Right lung (tissue), 5 donors: ENCODE measurements around the gene OOSP2. TPM values are rescaled to one million over a fixed set of nuclear protein-coding genes. Genes with fewer than 3 reads are reported as not detected.

Source experiments
- DNase-seq, 2 donors: peaks; one replicate each; pipeline ENCODE4 v3.0.0-alpha.2; 2013
- polyA plus RNA-seq, 5 donors: library from polyadenylated mRNA; unstranded; fragments of 120-200 nt; gene quantifications; one replicate each; pipeline versions ENCODE4 v1.2.1 to v1.2.3, GENCODE V29; 2013; ENCODE audit warnings: inconsistent platforms in 1 of 5, low replicate concordance in 1 of 5; ENCODE audit not compliant: insufficient read length in 5 of 5, insufficient read depth in 1 of 5

The OOSP2 gene
- polyA plus RNA-seq, 5 donors, result not detected

- DNase-seq, result no peak
These were observed 38.5 kb downstream of the OOSP2 start for GRCh38 chr11:60078745-60079144.

- no peak for DNase-seq
These were observed 40.3 kb downstream of the OOSP2 start for GRCh38 chr11:60080535-60080934.

GRCh38 chr11:60084631-60085273, 44.5 kb downstream of the OOSP2 start:
- no peak for DNase-seq

- no peak for DNase-seq
These were observed 45.7 kb downstream of the OOSP2 start for GRCh38 chr11:60085909-60086308.

- no peak for DNase-seq
These were observed 47.0 kb downstream of the OOSP2 start for GRCh38 chr11:60087239-60087638.

GRCh38 chr11:60088364-60088763, 48.2 kb downstream of the OOSP2 start, which contains the start of gene MS4A2:
MS4A2 (plus strand) TSS chr11:60088664; CDS start chr11:60088766, 102 bp downstream.
- no peak for DNase-seq

GRCh38 chr11:60095477-60096120, 55.4 kb downstream of the OOSP2 start:
- no peak for DNase-seq

- no peak for DNase-seq
These were observed 57.0 kb downstream of the OOSP2 start for GRCh38 chr11:60097189-60097588.

Other genes starting within 250 kb of the OOSP2 start
- 10 to 100 TPM; 53.1 to 55.5 (median 53.7) TPM for gene MRPL16, start 229.6 kb upstream of the OOSP2 start, polyA plus RNA-seq
- not detected for gene CBLIF, start 194.9 kb upstream of the OOSP2 start, polyA plus RNA-seq
- gene TCN1, start 173.9 kb upstream of the OOSP2 start, polyA plus RNA-seq, result under 1 TPM in 2 of 5 donors, not detected in 3; 0.10 to 0.28 TPM
- not detected for gene OOSP3, start 161.6 kb upstream of the OOSP2 start, polyA plus RNA-seq
- gene OOSP1, start 102.0 kb upstream of the OOSP2 start, polyA plus RNA-seq, result under 1 TPM in 2 of 5 donors, not detected in 3; 0.17 to 0.39 TPM
- not detected for gene OOSP4A, start 76.4 kb upstream of the OOSP2 start, polyA plus RNA-seq
- not detected for gene OOSP4B, start 23.2 kb upstream of the OOSP2 start, polyA plus RNA-seq
- gene MS4A3, start 16.3 kb downstream of the OOSP2 start, polyA plus RNA-seq, result 1 to 10 TPM; 1.2 to 2.3 (median 1.4) TPM
- under 1 TPM in 3 of 5 donors, not detected in 2; 0.04 to 0.07 (median 0.07) TPM for gene MS4A2, start 48.3 kb downstream of the OOSP2 start, polyA plus RNA-seq
- 10 to 100 TPM; 16.9 to 41.2 (median 29.4) TPM for gene MS4A6A, start 142.7 kb downstream of the OOSP2 start, polyA plus RNA-seq
- gene MS4A4E, start 202.7 kb downstream of the OOSP2 start, polyA plus RNA-seq, result 1 to 10 TPM; 1.1 to 2.7 (median 2.1) TPM
- 10 to 100 TPM in 4 of 5 donors, 1 to 10 TPM in 1; 5.5 to 16.4 (median 13.3) TPM for gene MS4A4A, start 240.3 kb downstream of the OOSP2 start, polyA plus RNA-seq